ENCODE data around the gene PLXNC1.

DNA sequence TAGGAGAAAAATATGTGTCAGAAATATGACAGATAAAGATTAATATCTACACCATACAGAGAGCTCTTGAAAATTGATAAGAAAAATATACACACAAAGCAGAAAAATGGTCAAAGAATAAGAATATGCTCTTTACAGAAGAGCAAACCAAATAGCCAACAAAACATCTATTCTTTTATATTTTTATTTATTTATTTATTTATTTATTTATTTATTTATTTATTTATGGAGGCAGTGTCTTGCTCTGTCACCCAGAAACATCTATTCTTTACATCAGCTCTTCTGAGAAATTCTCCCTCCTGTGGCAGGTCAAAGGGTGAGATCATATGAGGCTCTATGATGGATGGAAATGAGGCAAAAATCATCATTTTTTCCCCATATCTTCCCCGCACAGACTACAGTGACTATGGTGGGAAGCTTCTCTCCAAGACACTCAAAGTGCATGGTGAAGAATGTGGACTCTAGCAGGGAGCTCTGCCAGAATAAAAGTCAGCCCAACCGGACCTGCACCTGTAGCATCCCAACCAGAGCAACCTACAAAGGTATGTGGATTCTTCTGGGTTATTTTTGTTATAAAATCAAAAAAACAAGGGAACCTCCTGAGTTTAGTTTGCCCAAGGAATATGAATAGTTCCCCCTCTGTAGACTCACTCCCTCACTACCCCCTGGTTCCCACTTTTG is 71.4 kb downstream of the PLXNC1 start:
- no peak for TF ChIP-seq HDGF (IDR thresholded peaks at IDR 0.05)
- TF ChIP-seq CTCF (IDR thresholded peaks at IDR 0.05 in 2 of 3, conservative IDR thresholded peaks at IDR 0.05 in 1 of 3; ENCODE audit: insufficient read depth in 2 of 3, low read depth in 1 of 3, low read length in 3 of 3), result no peak

Measured in K562 (cell line).